WTC11 (cell line): ENCODE results near the gene PCDHGA1.

Experiments used
- ATF3 ChIP-seq: sonication (generic); formaldehyde crosslinking; conservative IDR thresholded peaks from 2 replicates; pipeline ENCODE4 v1.8.1; 2022; ENCODE audit warnings: mild to moderate bottlenecking, missing genetic modification reagents
- CTCF ChIP-seq: fragments of 200-600 bp; IDR thresholded peaks from 2 replicates; pipeline ENCODE4 v1.8.0; 2022; ENCODE audit warnings: antibody characterized with exemption
- MYBL2 ChIP-seq: sonication (generic); formaldehyde crosslinking; IDR thresholded peaks from 2 replicates; pipeline ENCODE4 v1.8.1; 2023; ENCODE audit warnings: mild to moderate bottlenecking, moderate library complexity, missing genetic modification reagents
- ZNF263 ChIP-seq: sonication (generic); formaldehyde crosslinking; IDR thresholded peaks from 2 replicates; pipeline ENCODE4 v1.8.1; 2022; ENCODE audit warnings: low read depth, mild to moderate bottlenecking, moderate library complexity, missing genetic modification reagents
- ZNF416 ChIP-seq: fragments of 250-450 bp; sonication (Bioruptor Pico); IDR thresholded peaks from 2 replicates; pipeline ENCODE4 v1.9.0; 2021; ENCODE audit warnings: mild to moderate bottlenecking, inconsistent platforms

- TF ChIP-seq MYBL2 (CRISPR knock-in tag) (no peak), ATF3 (CRISPR knock-in tag) (no peak), ZNF263 (CRISPR knock-in tag) (no peak), CTCF (no peak), ZNF416 (CRISPR knock-in tag) (no peak)
Measured at GRCh38 chr5:141525653-141526052, 195.3 kb downstream of the PCDHGA1 start.
